Astrocyte (in vitro differentiated cells and primary cell): ENCODE results near the gene CCDC87. TPM values are rescaled to one million over a fixed set of nuclear protein-coding genes. Genes with fewer than 3 reads are reported as not detected.

Source experiments
- DNase-seq: peaks from one replicate; pipeline ENCODE4 v3.0.0-alpha.2; 2010; ENCODE audit warnings: low read depth
- FAIRE-seq: peaks from 2 replicates; lab custom pipeline; 2011; peaks lifted over from hg19 to GRCh38; lab: Jason Lieb, UNC
- H2AFZ ChIP-seq: 2 replicates; pipeline ENCODE4 v1.6.0; 2012; ENCODE audit warnings: low read depth, low read length, inconsistent platforms
- H3K27ac ChIP-seq: 2 replicates; pipeline ENCODE4 v1.5.1; 2011; ENCODE audit warnings: low read depth, low read length, inconsistent platforms
- H3K27me3 ChIP-seq: 2 replicates; pipeline ENCODE4 v1.6.0; 2011; ENCODE audit warnings: low read length, inconsistent platforms; ENCODE audit not compliant: insufficient read depth
- H3K36me3 ChIP-seq: 2 replicates; pipeline ENCODE4 v1.5.1; 2011; ENCODE audit warnings: low read length, inconsistent platforms; ENCODE audit not compliant: insufficient read depth
- H3K4me1 ChIP-seq: 2 replicates; pipeline ENCODE4 v1.5.1; 2011; ENCODE audit warnings: low read length, inconsistent platforms; ENCODE audit not compliant: insufficient read depth
- H3K4me2 ChIP-seq: 2 replicates; pipeline ENCODE4 v1.6.0; 2012; ENCODE audit warnings: low read length, inconsistent platforms
- H3K4me3 ChIP-seq: 2 replicates; pipeline ENCODE4 v1.5.1; 2011; ENCODE audit warnings: low read depth, mild to moderate bottlenecking, low read length, inconsistent platforms; ENCODE audit not compliant: insufficient read depth
- H3K79me2 ChIP-seq: 2 replicates; pipeline ENCODE4 v1.6.0; 2012; ENCODE audit warnings: mild to moderate bottlenecking, low read length, inconsistent platforms; ENCODE audit not compliant: insufficient read depth
- H3K9ac ChIP-seq: 2 replicates; pipeline ENCODE4 v1.6.0; 2012; ENCODE audit warnings: mild to moderate bottlenecking, low read length, inconsistent platforms
- H3K9me3 ChIP-seq: 2 replicates; pipeline ENCODE4 v1.5.1; 2012; ENCODE audit warnings: low read depth, mild to moderate bottlenecking, low read length, inconsistent platforms; ENCODE audit not compliant: insufficient read depth
- H4K20me1 ChIP-seq: 2 replicates; pipeline ENCODE4 v1.6.0; 2012; ENCODE audit warnings: low read length, inconsistent platforms; ENCODE audit not compliant: insufficient read depth
- H3K27ac Mint-ChIP-seq: one replicate; pipeline ENCODE4 v1.8.0; 2021; ENCODE audit warnings: mild to moderate bottlenecking, mixed read lengths; ENCODE audit not compliant: unreplicated experiment
- H3K27me3 Mint-ChIP-seq: one replicate; pipeline ENCODE4 v1.8.0; 2021; ENCODE audit warnings: low read depth, mixed read lengths; ENCODE audit not compliant: unreplicated experiment
- H3K36me3 Mint-ChIP-seq: one replicate; pipeline ENCODE4 v1.8.0; 2021; ENCODE audit warnings: low read depth, mixed read lengths; ENCODE audit not compliant: unreplicated experiment
- H3K4me1 Mint-ChIP-seq: one replicate; pipeline ENCODE4 v1.8.0; 2021; ENCODE audit warnings: low read depth, mixed read lengths; ENCODE audit not compliant: unreplicated experiment
- H3K4me3 Mint-ChIP-seq: one replicate; pipeline ENCODE4 v1.8.0; 2021; ENCODE audit warnings: mild to moderate bottlenecking, moderate library complexity, mixed read lengths; ENCODE audit not compliant: unreplicated experiment
- H3K9me3 Mint-ChIP-seq: one replicate; pipeline ENCODE4 v1.8.0; 2021; ENCODE audit warnings: mild to moderate bottlenecking, mixed read lengths; ENCODE audit not compliant: unreplicated experiment
- CTCF ChIP-seq: IDR thresholded peaks from 2 replicates; pipeline ENCODE4 v1.5.1; 2011; ENCODE audit warnings: low read depth, mild to moderate bottlenecking, inconsistent platforms, low read length, moderate library complexity; ENCODE audit not compliant: insufficient read depth
- EZH2 ChIP-seq: IDR thresholded peaks from 2 replicates; pipeline ENCODE4 v1.6.1; 2012; ENCODE audit warnings: mild to moderate bottlenecking, low read length, inconsistent platforms; ENCODE audit not compliant: insufficient read depth
- total RNA-seq: library from RNA; stranded (reverse); gene quantifications from 2 replicates; pipeline ENCODE4 v1.2.1, GENCODE V29; 2021

The CCDC87 gene
- total RNA-seq, 1 donor from 2014 or later: 0.34 TPM

GRCh38 chr11:66598993-66599392 lies 6.1 kb upstream of the CCDC87 start:
- H3K9me3 ChIP-seq: no peaks in the 10 kb centered on the region
- no peak overlapping the region for H3K4me3 Mint-ChIP-seq

GRCh38 chr11:66595245-66595904 lies 2.5 kb upstream of the CCDC87 start:
- DNase-seq: peak; percentile 38
- no peak overlapping the region for H3K9ac ChIP-seq

More at GRCh38 chr11:66598993-66599392, 6.1 kb upstream of the CCDC87 start:
- peaks cover 4% of the 10 kb centered on the region for H3K36me3 ChIP-seq
- H3K9ac ChIP-seq: no peak overlapping the region
- peaks cover 16% of the 10 kb centered on the region for H3K4me1 Mint-ChIP-seq
- FAIRE-seq: no peak
- peaks cover 12% of the 10 kb centered on the region for H3K36me3 Mint-ChIP-seq
- H3K79me2 ChIP-seq: no peaks in the 10 kb centered on the region
- no peaks in the 10 kb centered on the region for H3K27me3 ChIP-seq
- H3K4me2 ChIP-seq: no peak overlapping the region
- peaks cover 29% of the 10 kb centered on the region for H3K4me1 ChIP-seq
- peaks cover 54% of the 10 kb centered on the region for H4K20me1 ChIP-seq
- DNase-seq: no peak
- no peak overlapping the region for H3K4me3 ChIP-seq
- H2AFZ ChIP-seq: no peak overlapping the region
- H3K9me3 Mint-ChIP-seq: no peaks in the 10 kb centered on the region
- no peak overlapping the region for H3K27ac ChIP-seq
- TF ChIP-seq EZH2 (no peak), CTCF (no peak)
- no peak overlapping the region for H3K27ac Mint-ChIP-seq
- H3K27me3 Mint-ChIP-seq: no peaks in the 10 kb centered on the region

More at GRCh38 chr11:66595245-66595904, 2.5 kb upstream of the CCDC87 start:
- H3K79me2 ChIP-seq: peaks cover 9% of the 10 kb centered on the region
- peak overlapping the region; percentile 43 for H3K4me3 Mint-ChIP-seq
- H3K4me1 ChIP-seq: peaks cover 17% of the 10 kb centered on the region
- TF ChIP-seq EZH2 (no peak), CTCF (no peak)
- peak overlapping the region; percentile 34 for H3K4me2 ChIP-seq
- FAIRE-seq: no peak
- no peaks in the 10 kb centered on the region for H3K27me3 ChIP-seq
- H3K9me3 ChIP-seq: no peaks in the 10 kb centered on the region
- H3K36me3 ChIP-seq: peaks cover 4% of the 10 kb centered on the region
- H3K36me3 Mint-ChIP-seq: peaks cover 10% of the 10 kb centered on the region
- no peak overlapping the region for H2AFZ ChIP-seq
- H3K27ac Mint-ChIP-seq: no peak overlapping the region
- no peak overlapping the region for H3K27ac ChIP-seq
- H3K27me3 Mint-ChIP-seq: no peaks in the 10 kb centered on the region
- H3K9me3 Mint-ChIP-seq: peaks cover 7% of the 10 kb centered on the region
- H3K4me3 ChIP-seq: no peak overlapping the region
- peaks cover 31% of the 10 kb centered on the region for H4K20me1 ChIP-seq
- peaks cover 17% of the 10 kb centered on the region for H3K4me1 Mint-ChIP-seq
